ENCODE data around the gene RAB3D.
"Not testable (repeated sequence)": the region's sequence is repeated elsewhere in the genome, so short reads cannot be mapped to it uniquely, and the experiment has no call there.

The RAB3D gene

GRCh38 chr19:11321191-11322126, 18.0 kb downstream of the RAB3D start:
- no peak for DNase-seq (ENCODE audit: low read depth, low spot score)
- no peak overlapping the region for H3K4me3 ChIP-seq (ENCODE audit: low read length)

DNA sequence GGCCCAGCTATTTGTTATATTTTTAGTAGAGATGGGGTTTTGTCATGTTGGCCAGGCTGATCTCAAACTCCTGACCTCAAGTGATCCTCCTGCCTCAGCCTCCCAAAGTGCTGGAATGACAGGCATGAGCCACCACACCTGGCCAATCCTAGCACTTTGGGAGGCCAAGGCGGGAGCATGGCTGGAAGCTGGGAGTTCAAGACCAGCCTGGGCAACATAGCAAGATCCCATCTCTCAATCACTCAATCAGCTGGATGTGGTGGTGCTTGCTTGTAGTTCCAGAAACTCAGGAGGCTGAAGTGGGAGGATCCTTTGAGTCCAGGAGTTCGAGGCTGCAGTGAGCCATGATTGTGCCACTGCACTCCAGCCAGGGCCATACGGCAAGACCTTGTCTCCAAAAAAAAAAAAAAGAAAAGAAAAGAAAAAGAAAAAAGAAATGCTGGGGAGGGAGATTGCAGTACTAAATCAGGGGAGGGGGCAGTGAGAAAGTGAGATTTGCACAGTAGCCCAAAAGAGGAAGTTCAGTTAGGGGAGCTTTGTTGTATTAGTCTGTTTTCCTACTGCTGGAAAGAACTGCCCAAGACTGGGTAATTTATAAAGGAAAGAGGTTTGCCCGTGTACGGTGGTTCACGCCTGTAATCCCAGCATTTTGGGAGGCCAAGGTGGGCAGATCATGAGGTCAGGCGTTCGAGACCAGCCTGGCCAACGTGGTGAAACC, 19.0 kb downstream of the RAB3D start:
- not testable (repeated sequence) for H3K4me3 ChIP-seq (ENCODE audit: low read length); DNase-seq (ENCODE audit: low read depth, low spot score)

GRCh38 chr19:11306337-11306736, 33.1 kb downstream of the RAB3D start:
- no peak for DNase-seq (ENCODE audit: low read depth, low spot score)
- no peak overlapping the region for H3K4me3 ChIP-seq (ENCODE audit: low read length)

GRCh38 chr19:11304936-11305335, 34.5 kb downstream of the RAB3D start:
- no peak for DNase-seq (ENCODE audit: low read depth, low spot score)

GRCh38 chr19:11300811-11301120, 38.7 kb downstream of the RAB3D start:
- no peak overlapping the region for H3K4me3 ChIP-seq (ENCODE audit: low read length)
- DNase-seq (ENCODE audit: low read depth, low spot score) = no peak

More at GRCh38 chr19:11304936-11305335, 34.5 kb downstream of the RAB3D start:
- no peak overlapping the region for H3K4me3 ChIP-seq (ENCODE audit: low read length)

DNA sequence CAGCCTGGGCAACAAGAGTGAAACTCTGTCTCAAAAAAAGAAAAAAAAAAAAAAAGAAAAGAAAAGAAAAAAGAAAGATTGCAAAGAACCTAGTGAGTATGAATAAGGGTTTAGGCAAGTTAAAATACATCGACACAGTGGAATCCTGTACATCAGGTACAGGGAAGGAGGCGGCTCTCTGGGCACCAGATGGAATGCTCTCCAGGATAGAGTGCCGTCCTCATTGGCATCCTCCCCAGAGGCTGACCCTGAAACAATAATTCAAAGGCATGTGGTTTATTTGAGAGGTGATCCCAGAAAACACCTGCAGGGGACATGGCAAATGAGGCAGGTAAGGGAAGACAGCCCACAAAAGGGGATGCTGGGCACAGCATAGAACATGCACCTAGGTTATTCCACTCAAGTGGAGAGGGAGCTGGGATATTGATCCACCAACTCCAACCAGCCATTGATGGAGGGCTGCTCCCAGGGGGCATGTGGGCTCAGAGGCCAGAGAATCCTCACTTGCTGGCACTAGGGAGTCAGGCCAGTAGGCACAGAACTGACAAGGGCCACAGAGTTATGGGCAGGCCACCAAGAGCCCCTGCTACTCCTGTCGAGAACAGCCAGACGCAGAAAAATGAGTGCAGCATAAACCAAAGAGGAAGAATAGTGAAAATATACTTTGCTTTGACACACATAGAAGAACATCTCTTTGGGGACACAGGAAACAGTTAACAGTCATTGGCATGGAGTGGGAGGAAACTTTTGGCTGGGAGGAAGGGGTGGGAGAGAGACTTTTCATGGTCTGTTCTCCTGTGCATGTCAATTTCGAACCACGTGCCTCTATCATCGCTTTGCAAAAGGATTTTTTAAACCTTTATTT, 39.3 kb downstream of the RAB3D start:
- no peak for DNase-seq (ENCODE audit: low read depth, low spot score)
- no peak overlapping the region for H3K4me3 ChIP-seq (ENCODE audit: low read length)

GRCh38 chr19:11296264-11296663, 43.2 kb downstream of the RAB3D start:
- no peak for DNase-seq (ENCODE audit: low read depth, low spot score)
- no peak overlapping the region for H3K4me3 ChIP-seq (ENCODE audit: low read length)

DNA sequence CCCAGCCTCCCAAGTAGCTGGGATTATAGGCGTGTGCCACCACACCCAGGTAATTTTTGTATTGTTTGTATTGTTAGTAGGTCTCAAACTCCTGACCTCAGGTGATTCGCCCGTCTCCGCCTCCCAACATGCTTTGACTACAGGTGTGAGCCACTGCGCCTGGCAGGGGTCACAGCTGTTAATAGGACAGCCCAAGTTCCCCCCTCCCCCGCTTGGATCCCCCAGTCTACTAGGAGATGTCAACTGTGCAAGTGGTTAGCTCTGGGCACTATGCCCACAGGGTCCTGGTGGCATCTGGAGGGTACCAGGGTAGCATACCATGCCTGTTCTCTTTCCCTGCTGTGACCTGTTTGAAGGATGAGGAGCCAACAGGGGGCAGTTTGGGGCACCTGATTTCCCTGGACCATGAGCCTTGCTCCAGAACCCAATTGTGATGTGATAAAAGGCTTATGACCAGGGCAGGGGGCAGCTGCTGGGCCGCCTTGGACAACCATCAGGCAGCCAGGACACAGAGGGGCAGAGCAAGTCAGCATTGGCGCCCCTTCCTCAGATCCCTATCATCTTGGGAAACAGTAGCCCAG, 43.7 kb downstream of the RAB3D start, which contains the start of gene TSPAN16:
TSS of gene TSPAN16 (plus strand) at position 496 of the 581 bp plus-strand sequence. CDS start 138 bp downstream, outside the sequence.
- DNase-seq (ENCODE audit: low read depth, low spot score) = no peak
- H3K4me3 ChIP-seq (ENCODE audit: low read length) = no peak within 1 kb of the TSS

GRCh38 chr19:11295180-11295579, 44.3 kb downstream of the RAB3D start:
- no peak overlapping the region for H3K4me3 ChIP-seq (ENCODE audit: low read length)
- no peak for DNase-seq (ENCODE audit: low read depth, low spot score)

DNA sequence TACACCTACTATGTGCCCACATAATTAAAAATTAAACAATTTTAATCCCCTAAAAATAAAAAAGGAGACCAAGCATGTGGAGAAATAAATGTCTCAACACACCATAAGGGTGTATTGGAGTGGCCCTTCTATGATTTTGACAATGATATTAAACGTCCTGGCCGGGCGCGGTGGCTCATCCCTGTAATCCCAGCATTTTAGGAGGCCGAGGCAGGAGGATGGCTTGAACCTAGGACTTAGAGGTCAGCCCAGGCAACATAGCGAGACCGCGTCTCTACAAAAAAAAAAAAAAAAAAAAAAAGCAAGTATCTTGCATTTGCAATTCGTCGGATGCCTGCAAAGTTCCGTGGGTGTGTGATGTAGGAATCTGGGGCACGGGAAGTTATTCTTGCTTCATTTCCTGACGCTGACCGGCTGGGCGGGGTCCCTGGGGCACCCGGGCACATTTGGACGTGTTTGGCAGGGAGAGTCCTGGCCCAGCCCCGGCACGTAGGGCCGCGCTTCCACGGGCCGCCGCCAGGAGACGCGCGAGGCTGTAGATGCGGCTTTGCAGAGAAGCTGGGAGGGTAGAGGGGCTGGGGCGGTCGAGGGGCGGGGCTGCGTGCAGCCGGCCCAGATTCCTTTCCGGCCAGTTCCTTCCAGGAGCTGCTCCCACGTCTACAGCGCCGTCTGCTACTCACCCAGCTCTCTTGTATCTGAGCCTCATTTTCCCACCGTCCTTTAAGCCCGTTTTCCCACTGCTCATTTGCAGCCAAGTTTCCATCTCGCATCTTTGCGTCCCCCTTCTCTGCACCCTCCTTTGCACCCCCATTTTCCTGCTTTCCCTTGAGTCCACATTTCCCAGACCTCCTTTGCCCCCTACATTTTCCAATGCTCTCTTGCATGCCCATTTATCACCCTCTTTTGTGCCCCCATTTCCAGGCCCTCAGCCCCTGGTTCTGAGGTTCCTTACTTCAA, 45.7 kb downstream of the RAB3D start:
- H3K4me3 ChIP-seq (ENCODE audit: low read length) = no peak overlapping the region
- peak; percentile 54 for DNase-seq (ENCODE audit: low read depth, low spot score)

- DNase-seq (ENCODE audit: low read depth, low spot score) = no peak
Observed at GRCh38 chr19:11291991-11292390, 47.5 kb downstream of the RAB3D start.

DNA sequence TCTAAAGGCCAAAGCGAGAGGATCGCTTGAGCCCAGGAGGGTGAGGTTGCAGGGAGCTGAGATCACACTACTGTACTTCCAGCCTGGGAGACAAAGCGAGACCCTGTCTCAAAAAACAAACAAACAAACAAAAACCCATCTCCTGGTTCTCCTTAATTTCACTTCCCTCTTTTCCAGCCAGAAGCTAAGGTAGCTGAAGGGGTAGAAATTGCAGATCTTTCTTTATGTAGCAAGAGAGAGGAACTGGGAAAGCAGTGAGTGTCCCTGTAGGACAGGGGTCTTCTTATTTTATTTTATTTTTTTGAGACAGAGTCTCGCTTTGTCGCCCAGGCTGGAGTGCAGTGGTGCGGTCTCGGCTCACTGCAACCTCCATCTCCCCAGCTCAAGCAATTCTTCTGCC, 48.0 kb downstream of the RAB3D start:
- DNase-seq (ENCODE audit: low read depth, low spot score) = no peak

More at GRCh38 chr19:11291991-11292390, 47.5 kb downstream of the RAB3D start:
- H3K4me3 ChIP-seq (ENCODE audit: low read length) = no peak overlapping the region

GRCh38 chr19:11290256-11290655, 49.2 kb downstream of the RAB3D start:
- H3K4me3 ChIP-seq (ENCODE audit: low read length) = no peak overlapping the region
- DNase-seq (ENCODE audit: low read depth, low spot score) = no peak

More for the DNA sequence above, 48.0 kb downstream of the RAB3D start:
- no peak overlapping the region for H3K4me3 ChIP-seq (ENCODE audit: low read length)

GRCh38 chr19:11288349-11288748, 51.1 kb downstream of the RAB3D start:
- DNase-seq (ENCODE audit: low read depth, low spot score) = no peak
- H3K4me3 ChIP-seq (ENCODE audit: low read length) = no peak overlapping the region

- H3K4me3 ChIP-seq (ENCODE audit: low read length) = no peak overlapping the region
- no peak for DNase-seq (ENCODE audit: low read depth, low spot score)
Observed at GRCh38 chr19:11286312-11286974, 53.0 kb downstream of the RAB3D start.

- H3K4me3 ChIP-seq (ENCODE audit: low read length) = no peak overlapping the region
- DNase-seq (ENCODE audit: low read depth, low spot score) = no peak
Observed at GRCh38 chr19:11284515-11284914, 54.9 kb downstream of the RAB3D start.

GRCh38 chr19:11281356-11282049, 58.0 kb downstream of the RAB3D start:
- no peak for DNase-seq (ENCODE audit: low read depth, low spot score)
- no peak overlapping the region for H3K4me3 ChIP-seq (ENCODE audit: low read length)
